HG03060 (cell line): Measurements from ENCODE around the gene TBCD.

Experiments used
- ATAC-seq: cut with Tn5 transposase; IDR thresholded peaks from one replicate; pipeline ENCODE4 v1.9.1; 2021; ENCODE audit warnings: low read depth, moderate number of reproducible peaks; ENCODE audit not compliant: unreplicated experiment

TBCD gene

GRCh38 chr17:82867763-82868325, 116.0 kb downstream of the TBCD start:
- no peak for ATAC-seq

- no peak for ATAC-seq
Observed at GRCh38 chr17:82868715-82869131, 116.9 kb downstream of the TBCD start.

- ATAC-seq: no peak
Observed at GRCh38 chr17:82869536-82869935, 117.7 kb downstream of the TBCD start.

GRCh38 chr17:82870091-82870491, 118.2 kb downstream of the TBCD start:
- ATAC-seq: no peak

GRCh38 chr17:82870541-82870940, 118.7 kb downstream of the TBCD start:
- no peak for ATAC-seq

- ATAC-seq: peak; percentile 53
Observed at GRCh38 chr17:82871056-82871775, 119.4 kb downstream of the TBCD start.

GRCh38 chr17:82871776-82872561, 120.1 kb downstream of the TBCD start:
- ATAC-seq: no peak

- no peak for ATAC-seq
Observed at GRCh38 chr17:82872591-82873520, 121.0 kb downstream of the TBCD start.

GRCh38 chr17:82873521-82873920, 121.7 kb downstream of the TBCD start:
- no peak for ATAC-seq

GRCh38 chr17:82874011-82874835, 122.4 kb downstream of the TBCD start:
- no peak for ATAC-seq

GRCh38 chr17:82875407-82875856, 123.6 kb downstream of the TBCD start:
- no peak for ATAC-seq

GRCh38 chr17:82876149-82876548, 124.3 kb downstream of the TBCD start:
- ATAC-seq: no peak

- no peak for ATAC-seq
Observed at GRCh38 chr17:82876602-82877379, 124.9 kb downstream of the TBCD start.

GRCh38 chr17:82878527-82878926, 126.7 kb downstream of the TBCD start:
- ATAC-seq: no peak

GRCh38 chr17:82879241-82879640, 127.4 kb downstream of the TBCD start:
- ATAC-seq: no peak

GRCh38 chr17:82880620-82881323, 128.9 kb downstream of the TBCD start:
- ATAC-seq: no peak

GRCh38 chr17:82881324-82881823, 129.5 kb downstream of the TBCD start:
- ATAC-seq: no peak
